Measurements from ENCODE around the gene ALG5.

DNA sequence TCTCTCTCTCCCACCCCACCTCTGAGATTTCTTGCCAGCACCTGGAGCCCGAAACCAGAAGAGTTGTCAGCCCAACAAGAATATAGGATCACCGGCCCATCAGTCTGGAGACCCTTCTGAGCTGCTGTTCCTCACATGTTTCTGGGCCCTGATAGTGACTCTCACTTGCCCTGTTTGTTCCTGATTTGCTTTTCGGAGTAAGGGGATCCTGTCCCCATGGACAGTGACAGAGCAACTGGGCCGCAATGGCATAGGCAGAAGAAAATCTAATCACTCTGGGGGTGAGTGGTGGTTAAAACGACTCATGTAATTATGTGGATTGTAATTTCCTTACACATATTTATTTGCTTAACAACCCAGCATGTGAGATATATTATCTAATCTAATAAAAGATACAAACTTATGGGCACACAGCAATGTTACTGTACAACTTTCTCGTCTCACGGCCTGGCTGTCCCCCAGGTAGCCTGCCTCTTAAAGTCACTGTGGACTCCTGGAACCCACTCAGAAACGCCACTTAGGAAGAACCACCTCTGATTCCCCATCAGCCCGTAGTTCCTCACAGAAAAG is 78.4 kb downstream of the ALG5 start:
- TF ChIP-seq, protein P1, sequence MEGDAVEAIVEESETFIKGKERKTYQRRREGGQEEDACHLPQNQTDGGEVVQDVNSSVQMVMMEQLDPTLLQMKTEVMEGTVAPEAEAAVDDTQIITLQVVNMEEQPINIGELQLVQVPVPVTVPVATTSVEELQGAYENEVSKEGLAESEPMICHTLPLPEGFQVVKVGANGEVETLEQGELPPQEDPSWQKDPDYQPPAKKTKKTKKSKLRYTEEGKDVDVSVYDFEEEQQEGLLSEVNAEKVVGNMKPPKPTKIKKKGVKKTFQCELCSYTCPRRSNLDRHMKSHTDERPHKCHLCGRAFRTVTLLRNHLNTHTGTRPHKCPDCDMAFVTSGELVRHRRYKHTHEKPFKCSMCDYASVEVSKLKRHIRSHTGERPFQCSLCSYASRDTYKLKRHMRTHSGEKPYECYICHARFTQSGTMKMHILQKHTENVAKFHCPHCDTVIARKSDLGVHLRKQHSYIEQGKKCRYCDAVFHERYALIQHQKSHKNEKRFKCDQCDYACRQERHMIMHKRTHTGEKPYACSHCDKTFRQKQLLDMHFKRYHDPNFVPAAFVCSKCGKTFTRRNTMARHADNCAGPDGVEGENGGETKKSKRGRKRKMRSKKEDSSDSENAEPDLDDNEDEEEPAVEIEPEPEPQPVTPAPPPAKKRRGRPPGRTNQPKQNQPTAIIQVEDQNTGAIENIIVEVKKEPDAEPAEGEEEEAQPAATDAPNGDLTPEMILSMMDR (IDR thresholded peaks at IDR 0.05): no peak
- no peak for TF ChIP-seq EP300 (IDR thresholded peaks at IDR 0.05)
- TF ChIP-seq POLR2A (IDR thresholded peaks at IDR 0.05; ENCODE audit: low read length): no peak
- TF ChIP-seq RNF2 (IDR thresholded peaks at IDR 0.05; ENCODE audit: borderline replicate concordance, low read depth): no peak
- TF ChIP-seq JUN (IDR thresholded peaks at IDR 0.05): no peak
- TF ChIP-seq, protein P2, sequence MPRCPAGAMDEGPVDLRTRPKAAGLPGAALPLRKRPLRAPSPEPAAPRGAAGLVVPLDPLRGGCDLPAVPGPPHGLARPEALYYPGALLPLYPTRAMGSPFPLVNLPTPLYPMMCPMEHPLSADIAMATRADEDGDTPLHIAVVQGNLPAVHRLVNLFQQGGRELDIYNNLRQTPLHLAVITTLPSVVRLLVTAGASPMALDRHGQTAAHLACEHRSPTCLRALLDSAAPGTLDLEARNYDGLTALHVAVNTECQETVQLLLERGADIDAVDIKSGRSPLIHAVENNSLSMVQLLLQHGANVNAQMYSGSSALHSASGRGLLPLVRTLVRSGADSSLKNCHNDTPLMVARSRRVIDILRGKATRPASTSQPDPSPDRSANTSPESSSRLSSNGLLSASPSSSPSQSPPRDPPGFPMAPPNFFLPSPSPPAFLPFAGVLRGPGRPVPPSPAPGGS (IDR thresholded peaks at IDR 0.05): no peak
- TF ChIP-seq RCOR1 (IDR thresholded peaks at IDR 0.05; ENCODE audit: low read depth, low read length): no peak
- TF ChIP-seq, protein P3, sequence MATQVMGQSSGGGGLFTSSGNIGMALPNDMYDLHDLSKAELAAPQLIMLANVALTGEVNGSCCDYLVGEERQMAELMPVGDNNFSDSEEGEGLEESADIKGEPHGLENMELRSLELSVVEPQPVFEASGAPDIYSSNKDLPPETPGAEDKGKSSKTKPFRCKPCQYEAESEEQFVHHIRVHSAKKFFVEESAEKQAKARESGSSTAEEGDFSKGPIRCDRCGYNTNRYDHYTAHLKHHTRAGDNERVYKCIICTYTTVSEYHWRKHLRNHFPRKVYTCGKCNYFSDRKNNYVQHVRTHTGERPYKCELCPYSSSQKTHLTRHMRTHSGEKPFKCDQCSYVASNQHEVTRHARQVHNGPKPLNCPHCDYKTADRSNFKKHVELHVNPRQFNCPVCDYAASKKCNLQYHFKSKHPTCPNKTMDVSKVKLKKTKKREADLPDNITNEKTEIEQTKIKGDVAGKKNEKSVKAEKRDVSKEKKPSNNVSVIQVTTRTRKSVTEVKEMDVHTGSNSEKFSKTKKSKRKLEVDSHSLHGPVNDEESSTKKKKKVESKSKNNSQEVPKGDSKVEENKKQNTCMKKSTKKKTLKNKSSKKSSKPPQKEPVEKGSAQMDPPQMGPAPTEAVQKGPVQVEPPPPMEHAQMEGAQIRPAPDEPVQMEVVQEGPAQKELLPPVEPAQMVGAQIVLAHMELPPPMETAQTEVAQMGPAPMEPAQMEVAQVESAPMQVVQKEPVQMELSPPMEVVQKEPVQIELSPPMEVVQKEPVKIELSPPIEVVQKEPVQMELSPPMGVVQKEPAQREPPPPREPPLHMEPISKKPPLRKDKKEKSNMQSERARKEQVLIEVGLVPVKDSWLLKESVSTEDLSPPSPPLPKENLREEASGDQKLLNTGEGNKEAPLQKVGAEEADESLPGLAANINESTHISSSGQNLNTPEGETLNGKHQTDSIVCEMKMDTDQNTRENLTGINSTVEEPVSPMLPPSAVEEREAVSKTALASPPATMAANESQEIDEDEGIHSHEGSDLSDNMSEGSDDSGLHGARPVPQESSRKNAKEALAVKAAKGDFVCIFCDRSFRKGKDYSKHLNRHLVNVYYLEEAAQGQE (IDR thresholded peaks at IDR 0.05): no peak
- TF ChIP-seq, protein P4, sequence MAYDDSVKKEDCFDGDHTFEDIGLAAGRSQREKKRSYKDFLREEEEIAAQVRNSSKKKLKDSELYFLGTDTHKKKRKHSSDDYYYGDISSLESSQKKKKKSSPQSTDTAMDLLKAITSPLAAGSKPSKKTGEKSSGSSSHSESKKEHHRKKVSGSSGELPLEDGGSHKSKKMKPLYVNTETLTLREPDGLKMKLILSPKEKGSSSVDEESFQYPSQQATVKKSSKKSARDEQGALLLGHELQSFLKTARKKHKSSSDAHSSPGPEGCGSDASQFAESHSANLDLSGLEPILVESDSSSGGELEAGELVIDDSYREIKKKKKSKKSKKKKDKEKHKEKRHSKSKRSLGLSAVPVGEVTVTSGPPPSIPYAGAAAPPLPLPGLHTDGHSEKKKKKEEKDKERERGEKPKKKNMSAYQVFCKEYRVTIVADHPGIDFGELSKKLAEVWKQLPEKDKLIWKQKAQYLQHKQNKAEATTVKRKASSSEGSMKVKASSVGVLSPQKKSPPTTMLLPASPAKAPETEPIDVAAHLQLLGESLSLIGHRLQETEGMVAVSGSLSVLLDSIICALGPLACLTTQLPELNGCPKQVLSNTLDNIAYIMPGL (CRISPR knock-in tag; IDR thresholded peaks at IDR 0.05; ENCODE audit: borderline replicate concordance): no peak
- no peak for TF ChIP-seq CEBPB (IDR thresholded peaks at IDR 0.05)
- TF ChIP-seq CBX8 (IDR thresholded peaks at IDR 0.05): no peak
- no peak for TF ChIP-seq ZNF302 (CRISPR knock-in tag; IDR thresholded peaks at IDR 0.05)
- TF ChIP-seq MAZ (IDR thresholded peaks at IDR 0.05; ENCODE audit: borderline replicate concordance, low read depth, low read length): no peak
- no peak for TF ChIP-seq ESRRA (IDR thresholded peaks at IDR 0.05; ENCODE audit: borderline replicate concordance, low read length)

Measured in A549 (cell line).